ENCODE measurements around the gene NOXA1.

Gene NOXA1

DNA sequence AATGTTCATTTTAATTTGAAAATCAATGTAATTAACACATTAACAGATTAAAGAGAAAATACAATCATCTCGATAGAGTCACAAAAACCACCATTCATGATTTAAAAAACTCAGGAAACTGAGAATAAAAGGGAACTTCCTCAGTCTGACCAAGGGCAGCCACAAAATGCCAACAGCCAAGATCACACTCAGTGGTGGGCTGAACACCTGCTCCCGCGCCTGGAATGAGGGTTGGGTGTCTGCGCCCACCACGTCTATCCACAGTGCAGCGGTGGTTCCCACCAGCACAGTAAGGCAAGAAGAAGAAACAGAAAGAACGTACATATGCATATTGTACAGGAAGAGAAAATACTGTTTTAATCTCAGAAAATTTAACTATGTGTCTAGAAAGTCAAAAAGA, 47.6 kb downstream of the NOXA1 start:
- H3K9me3 ChIP-seq (ENCODE audit: insufficient read depth, low read length), result peaks cover 15% of the 10 kb centered on the region; the same call in 1 of the 2 replicates
- H3K9ac ChIP-seq (ENCODE audit: insufficient read length, low read depth), result no peak overlapping the region
- no peaks in the 10 kb centered on the region for H3K27me3 ChIP-seq (ENCODE audit: insufficient read depth, insufficient read length)
- no peaks in the 10 kb centered on the region for H3K36me3 ChIP-seq (ENCODE audit: insufficient read depth, insufficient read length, low read length)
- DNase-seq (ENCODE audit: low read depth, low spot score), result no peak
- TF ChIP-seq YY1 (IDR thresholded peaks at IDR 0.05; ENCODE audit: insufficient read depth, insufficient read length) (no peak), ZNF274 (IDR thresholded peaks at IDR 0.05; ENCODE audit: low read depth, low read length) (no peak), SUZ12 (IDR thresholded peaks at IDR 0.05; ENCODE audit: extremely low read depth, insufficient read depth, insufficient read length) (no peak)
- no peaks in the 10 kb centered on the region for H3K4me1 ChIP-seq (ENCODE audit: insufficient read depth, insufficient read length)
- H3K4me3 ChIP-seq (ENCODE audit: insufficient read length, low read depth), result no peak overlapping the region

GRCh38 chr9:137474271-137474670, 51.1 kb downstream of the NOXA1 start:
- Histone ChIP-seq H3K4me1 (ENCODE audit: insufficient read depth, insufficient read length) (peaks cover 10% of the 10 kb centered on the region), H3K27me3 (ENCODE audit: insufficient read depth, insufficient read length) (no peaks in the 10 kb centered on the region), H3K36me3 (ENCODE audit: insufficient read depth, insufficient read length, low read length) (no peaks in the 10 kb centered on the region), H3K9me3 (ENCODE audit: insufficient read depth, low read length) (peaks cover 25% of the 10 kb centered on the region; the same call in 1 of the 2 replicates), H3K9ac (ENCODE audit: insufficient read length, low read depth) (no peak overlapping the region), H3K4me3 (ENCODE audit: insufficient read length, low read depth) (no peak overlapping the region)
- TF ChIP-seq ZNF274 (IDR thresholded peaks at IDR 0.05; ENCODE audit: low read depth, low read length), result no peak
- no peak for TF ChIP-seq SUZ12 (IDR thresholded peaks at IDR 0.05; ENCODE audit: extremely low read depth, insufficient read depth, insufficient read length)
- no peak for TF ChIP-seq YY1 (IDR thresholded peaks at IDR 0.05; ENCODE audit: insufficient read depth, insufficient read length)
- no peak for DNase-seq (ENCODE audit: low read depth, low spot score)

DNA sequence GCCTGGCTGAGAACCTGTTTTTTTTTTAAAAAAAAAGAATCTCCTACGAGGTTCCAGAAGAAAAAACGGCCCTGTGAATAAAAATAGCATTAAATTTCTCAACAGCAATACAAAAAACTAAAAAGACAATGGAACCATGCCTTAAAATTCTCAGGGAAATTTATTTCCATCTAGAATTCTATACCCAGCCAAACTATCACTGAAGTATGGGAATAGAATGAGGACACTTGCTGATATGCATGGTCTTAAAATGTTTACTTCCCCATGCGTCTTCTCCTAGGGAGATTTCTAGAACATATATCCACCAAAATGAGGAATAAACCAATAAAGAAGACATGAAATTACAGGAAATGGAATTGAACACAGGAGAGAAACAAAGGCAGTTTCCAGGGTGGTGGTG, 52.5 kb downstream of the NOXA1 start:
- Histone ChIP-seq H3K9ac (ENCODE audit: insufficient read length, low read depth) (no peak overlapping the region), H3K9me3 (ENCODE audit: insufficient read depth, low read length) (peaks cover 25% of the 10 kb centered on the region; the same call in 1 of the 2 replicates), H3K4me1 (ENCODE audit: insufficient read depth, insufficient read length) (peaks cover 18% of the 10 kb centered on the region), H3K4me3 (ENCODE audit: insufficient read length, low read depth) (no peak overlapping the region), H3K36me3 (ENCODE audit: insufficient read depth, insufficient read length, low read length) (no peaks in the 10 kb centered on the region), H3K27me3 (ENCODE audit: insufficient read depth, insufficient read length) (no peaks in the 10 kb centered on the region)
- no peak for DNase-seq (ENCODE audit: low read depth, low spot score)
- TF ChIP-seq YY1 (IDR thresholded peaks at IDR 0.05; ENCODE audit: insufficient read depth, insufficient read length), result no peak
- TF ChIP-seq SUZ12 (IDR thresholded peaks at IDR 0.05; ENCODE audit: extremely low read depth, insufficient read depth, insufficient read length), result no peak
- no peak for TF ChIP-seq ZNF274 (IDR thresholded peaks at IDR 0.05; ENCODE audit: low read depth, low read length)

GRCh38 chr9:137476856-137477255, 53.7 kb downstream of the NOXA1 start:
- DNase-seq (ENCODE audit: low read depth, low spot score), result no peak
- H3K9ac ChIP-seq (ENCODE audit: insufficient read length, low read depth), result no peak overlapping the region
- H3K4me1 ChIP-seq (ENCODE audit: insufficient read depth, insufficient read length), result peaks cover 22% of the 10 kb centered on the region
- H3K36me3 ChIP-seq (ENCODE audit: insufficient read depth, insufficient read length, low read length), result no peaks in the 10 kb centered on the region
- TF ChIP-seq SUZ12 (IDR thresholded peaks at IDR 0.05; ENCODE audit: extremely low read depth, insufficient read depth, insufficient read length), result no peak
- H3K27me3 ChIP-seq (ENCODE audit: insufficient read depth, insufficient read length), result no peaks in the 10 kb centered on the region
- H3K9me3 ChIP-seq (ENCODE audit: insufficient read depth, low read length), result peaks cover 25% of the 10 kb centered on the region; the same call in 1 of the 2 replicates
- H3K4me3 ChIP-seq (ENCODE audit: insufficient read length, low read depth), result no peak overlapping the region

DNA sequence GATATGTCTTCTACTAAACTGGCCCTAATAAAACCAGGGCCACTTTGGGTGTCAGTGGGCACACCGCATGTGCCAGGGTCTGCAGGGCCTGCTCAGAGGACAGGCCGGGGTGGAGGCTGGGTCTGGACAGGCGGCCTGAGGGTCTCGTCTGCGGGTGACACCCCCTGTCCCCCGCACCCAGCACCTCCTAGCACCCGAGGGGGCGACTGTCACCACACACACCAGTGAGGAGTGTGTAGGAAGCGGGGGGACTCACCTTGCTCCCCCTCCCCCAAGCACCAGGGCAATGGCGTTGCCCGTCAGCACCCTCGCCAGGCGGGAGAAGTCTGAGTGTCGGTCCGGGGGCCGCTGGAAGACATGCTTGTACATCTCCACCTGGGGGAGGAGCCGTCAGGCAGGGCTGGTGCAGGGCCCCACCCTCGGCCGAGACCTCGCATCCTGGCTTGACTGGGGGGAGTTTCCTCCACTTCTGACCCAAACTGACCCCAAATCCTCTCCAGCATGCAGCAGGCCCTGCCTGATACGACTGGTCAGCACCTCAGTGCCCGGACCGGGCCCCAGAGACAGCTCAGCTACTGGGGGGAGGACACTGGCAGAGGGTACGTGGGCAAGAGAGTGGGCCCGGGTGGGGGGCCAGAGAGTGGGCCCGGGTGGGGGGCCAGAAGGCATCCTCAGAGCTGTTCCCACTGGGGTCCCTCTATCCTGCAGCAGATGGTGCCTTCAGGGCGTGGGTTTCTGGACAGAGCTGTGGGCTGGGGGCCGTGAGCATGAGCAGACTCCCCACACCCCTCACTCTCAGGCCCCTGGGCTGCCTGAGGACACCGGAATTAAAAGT, 54.8 kb downstream of the NOXA1 start:
- H3K4me1 ChIP-seq (ENCODE audit: insufficient read depth, insufficient read length), result peaks cover 22% of the 10 kb centered on the region
- peak overlapping the region; percentile 18 for H3K9ac ChIP-seq (ENCODE audit: insufficient read length, low read depth)
- H3K4me3 ChIP-seq (ENCODE audit: insufficient read length, low read depth), result no peak overlapping the region
- H3K9me3 ChIP-seq (ENCODE audit: insufficient read depth, low read length), result peaks cover 22% of the 10 kb centered on the region; the same call in 1 of the 2 replicates
- no peaks in the 10 kb centered on the region for H3K36me3 ChIP-seq (ENCODE audit: insufficient read depth, insufficient read length, low read length)
- DNase-seq (ENCODE audit: low read depth, low spot score), result no peak
- no peak for TF ChIP-seq YY1 (IDR thresholded peaks at IDR 0.05; ENCODE audit: insufficient read depth, insufficient read length)
- no peak for TF ChIP-seq SUZ12 (IDR thresholded peaks at IDR 0.05; ENCODE audit: extremely low read depth, insufficient read depth, insufficient read length)
- TF ChIP-seq ZNF274 (IDR thresholded peaks at IDR 0.05; ENCODE audit: low read depth, low read length), result no peak
- H3K27me3 ChIP-seq (ENCODE audit: insufficient read depth, insufficient read length), result no peaks in the 10 kb centered on the region

- Histone ChIP-seq H3K9me3 (ENCODE audit: insufficient read depth, low read length) (peaks cover 19% of the 10 kb centered on the region; the same call in 1 of the 2 replicates), H3K4me3 (ENCODE audit: insufficient read length, low read depth) (no peak overlapping the region), H3K36me3 (ENCODE audit: insufficient read depth, insufficient read length, low read length) (no peaks in the 10 kb centered on the region), H3K27me3 (ENCODE audit: insufficient read depth, insufficient read length) (no peaks in the 10 kb centered on the region), H3K4me1 (ENCODE audit: insufficient read depth, insufficient read length) (peaks cover 22% of the 10 kb centered on the region), H3K9ac (ENCODE audit: insufficient read length, low read depth) (peak overlapping the region; percentile 18)
- TF ChIP-seq SUZ12 (IDR thresholded peaks at IDR 0.05; ENCODE audit: extremely low read depth, insufficient read depth, insufficient read length) (no peak), YY1 (IDR thresholded peaks at IDR 0.05; ENCODE audit: insufficient read depth, insufficient read length) (no peak), ZNF274 (IDR thresholded peaks at IDR 0.05; ENCODE audit: low read depth, low read length) (no peak)
- DNase-seq (ENCODE audit: low read depth, low spot score), result no peak
These were observed 55.4 kb downstream of the NOXA1 start for GRCh38 chr9:137478613-137478961.

GRCh38 chr9:137478962-137479861, 56.0 kb downstream of the NOXA1 start:
- DNase-seq (ENCODE audit: low read depth, low spot score), result no peak
- H3K9me3 ChIP-seq (ENCODE audit: insufficient read depth, low read length), result peaks cover 19% of the 10 kb centered on the region; the same call in 1 of the 2 replicates
- H3K4me1 ChIP-seq (ENCODE audit: insufficient read depth, insufficient read length), result peaks cover 22% of the 10 kb centered on the region
- TF ChIP-seq SUZ12 (IDR thresholded peaks at IDR 0.05; ENCODE audit: extremely low read depth, insufficient read depth, insufficient read length) (no peak), ZNF274 (IDR thresholded peaks at IDR 0.05; ENCODE audit: low read depth, low read length) (no peak), YY1 (IDR thresholded peaks at IDR 0.05; ENCODE audit: insufficient read depth, insufficient read length) (no peak)
- H3K4me3 ChIP-seq (ENCODE audit: insufficient read length, low read depth), result no peak overlapping the region
- H3K9ac ChIP-seq (ENCODE audit: insufficient read length, low read depth), result peak overlapping the region; percentile 26
- H3K36me3 ChIP-seq (ENCODE audit: insufficient read depth, insufficient read length, low read length), result no peaks in the 10 kb centered on the region
- H3K27me3 ChIP-seq (ENCODE audit: insufficient read depth, insufficient read length), result no peaks in the 10 kb centered on the region

All from NT2/D1 (cell line).